CD4-positive, alpha-beta T cell treated with Interleukin-10 for 1 hour (primary cell): ENCODE measurements around the gene TAL1.
"Not testable (repeated sequence)": the region's sequence is repeated elsewhere in the genome, so short reads cannot be mapped to it uniquely, and the experiment has no call there.

ENCODE experiments used
- DNase-seq: peaks from one replicate; pipeline ENCODE4 v3.0.0-alpha.2; 2020

Gene TAL1

GRCh38 chr1:47210666-47211065 is 21.4 kb downstream of the TAL1 start:
- DNase-seq: no peak

- no peak for DNase-seq
These were observed 22.2 kb downstream of the TAL1 start for GRCh38 chr1:47209725-47210325.

GRCh38 chr1:47209091-47209490 is 22.9 kb downstream of the TAL1 start:
- DNase-seq: no peak

- DNase-seq: no peak
These were observed 23.6 kb downstream of the TAL1 start for GRCh38 chr1:47208374-47208850.

GRCh38 chr1:47207803-47208373 is 24.1 kb downstream of the TAL1 start:
- no peak for DNase-seq

- no peak for DNase-seq
These were observed 26.1 kb downstream of the TAL1 start for GRCh38 chr1:47205918-47206317.

- not testable (repeated sequence) for DNase-seq
These were observed 28.5 kb downstream of the TAL1 start for GRCh38 chr1:47203504-47203903.

- DNase-seq: no peak
These were observed 30.8 kb downstream of the TAL1 start for GRCh38 chr1:47201179-47201578.

- DNase-seq: no peak
These were observed 33.8 kb downstream of the TAL1 start for GRCh38 chr1:47198214-47198613.

- DNase-seq: no peak
These were observed 35.4 kb downstream of the TAL1 start for GRCh38 chr1:47196622-47197021.

GRCh38 chr1:47195981-47196380 is 36.0 kb downstream of the TAL1 start:
- DNase-seq: not testable (repeated sequence)

- no peak for DNase-seq
These were observed 37.7 kb downstream of the TAL1 start for GRCh38 chr1:47194311-47194710.

GRCh38 chr1:47193496-47193895 is 38.5 kb downstream of the TAL1 start:
- DNase-seq: not testable (repeated sequence)

- DNase-seq: peak; percentile 62
These were observed 39.3 kb downstream of the TAL1 start for GRCh38 chr1:47192458-47193384.

- DNase-seq: no peak
These were observed 40.0 kb downstream of the TAL1 start for GRCh38 chr1:47191940-47192457.

- no peak for DNase-seq
These were observed 41.2 kb downstream of the TAL1 start for GRCh38 chr1:47190857-47191256.

- DNase-seq: no peak
These were observed 41.5 kb downstream of the TAL1 start for GRCh38 chr1:47190509-47190855.

- no peak for DNase-seq
These were observed 42.0 kb downstream of the TAL1 start, which contains the start of gene PDZK1IP1 for GRCh38 chr1:47189844-47190508. PDZK1IP1 (minus strand) TSS chr1:47190036; CDS start chr1:47189932, 104 bp downstream.

GRCh38 chr1:47188791-47189785 is 42.9 kb downstream of the TAL1 start:
- no peak for DNase-seq

GRCh38 chr1:47187926-47188250 is 44.1 kb downstream of the TAL1 start:
- DNase-seq: no peak

- no peak for DNase-seq
These were observed 44.6 kb downstream of the TAL1 start for GRCh38 chr1:47187231-47187925.
